HS-5 (cell line): ENCODE data around the gene KRT7.
"Not testable (repeated sequence)": the region's sequence is repeated elsewhere in the genome, so short reads cannot be mapped to it uniquely, and the experiment has no call there.

ENCODE experiments used
- DNase-seq: peaks from one replicate; pipeline ENCODE4 v3.0.0-alpha.2; 2012; ENCODE audit warnings: low read depth

Gene KRT7

DNA sequence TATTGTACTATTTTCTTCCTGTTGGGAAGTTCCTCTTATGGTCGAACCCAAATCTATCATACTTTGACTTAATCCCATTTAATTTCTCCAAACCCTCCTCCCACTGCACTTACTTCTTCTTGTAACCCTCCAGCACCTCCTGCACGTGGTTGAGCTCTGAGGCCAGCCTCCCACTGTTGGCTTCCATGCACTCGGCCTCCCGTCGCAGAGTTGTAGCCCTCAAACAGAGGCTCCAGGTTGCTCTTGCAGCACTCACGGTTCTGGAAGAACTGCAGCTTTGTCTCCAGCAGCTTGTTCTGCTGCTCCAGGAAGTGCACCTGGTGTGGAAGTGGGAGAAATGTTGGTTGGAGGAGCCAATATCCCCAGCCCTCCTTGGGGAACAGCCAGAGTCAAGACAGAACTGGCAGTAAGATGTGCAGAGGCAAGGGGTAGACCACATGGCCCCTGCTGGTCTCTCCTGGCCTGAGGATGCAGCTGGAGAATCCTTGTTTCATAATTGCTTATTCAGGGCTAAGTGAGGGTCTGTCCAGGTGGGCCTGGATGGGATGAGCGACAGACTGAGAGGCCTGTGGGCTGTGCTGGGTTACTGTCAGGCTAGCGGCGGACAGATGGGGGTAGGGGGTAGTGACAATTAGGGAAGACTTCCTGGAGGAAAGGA lies 23.0 kb downstream of the KRT7 start:
- no peak for DNase-seq

DNA sequence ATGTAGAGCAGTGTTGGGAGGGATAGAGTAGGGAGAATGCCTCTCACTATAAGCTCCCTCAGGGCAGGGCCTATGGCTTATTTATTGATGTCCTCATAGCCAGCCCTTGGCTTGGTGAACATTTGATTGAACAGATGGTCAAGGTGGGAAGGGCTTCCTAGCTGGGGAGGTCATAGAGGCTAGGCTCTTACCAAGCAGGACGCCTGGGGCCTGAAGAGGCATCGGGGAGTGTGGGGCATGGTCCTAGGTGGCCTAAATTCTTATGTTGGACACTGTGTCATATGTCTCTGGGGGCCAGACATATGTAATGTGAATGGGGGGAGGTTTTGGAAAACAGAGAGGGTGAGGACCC lies 23.5 kb downstream of the KRT7 start:
- no peak for DNase-seq

DNA sequence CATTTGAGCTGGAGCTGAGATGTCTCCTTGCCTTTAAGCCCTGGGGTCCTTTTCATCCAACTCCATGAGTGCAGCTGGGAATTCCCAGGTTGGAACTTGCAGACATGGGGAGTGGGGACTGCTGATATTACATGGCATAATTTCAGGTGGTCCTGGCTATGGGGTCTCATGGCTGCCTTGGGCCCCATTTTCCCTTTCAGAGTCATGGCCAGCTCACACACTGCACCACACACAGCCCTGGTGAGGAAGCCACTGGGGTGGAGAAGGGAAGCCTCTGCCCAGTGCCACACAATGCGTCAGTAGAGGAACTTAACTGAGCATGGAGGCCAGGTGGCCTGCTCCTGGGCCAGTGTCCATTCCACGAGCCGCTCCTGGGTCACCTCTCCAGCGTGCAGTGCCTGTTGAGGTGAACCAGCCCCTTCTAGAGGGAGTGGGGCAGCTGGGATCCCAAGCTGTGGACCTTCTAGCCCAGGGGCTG lies 24.1 kb downstream of the KRT7 start:
- no peak for DNase-seq

DNA sequence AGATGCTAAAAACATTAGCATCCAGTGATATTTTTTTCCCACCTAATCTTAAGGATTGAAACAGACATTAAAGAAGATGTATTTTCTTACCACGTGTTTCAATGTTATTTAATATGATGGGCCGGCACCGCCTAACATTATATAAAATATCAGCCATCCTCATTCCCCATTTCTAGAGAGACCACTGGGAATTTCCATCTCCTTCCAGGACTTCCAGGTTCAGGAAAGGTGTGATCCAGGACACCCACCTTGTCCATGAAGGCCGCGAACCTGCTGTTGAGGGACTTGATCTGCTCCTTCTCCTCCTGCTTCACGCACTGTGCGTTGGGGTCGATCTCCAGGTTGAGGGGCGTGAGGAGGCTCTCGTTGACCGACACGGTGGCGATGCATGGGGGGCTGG lies 24.9 kb downstream of the KRT7 start:
- not testable (repeated sequence) for DNase-seq

DNA sequence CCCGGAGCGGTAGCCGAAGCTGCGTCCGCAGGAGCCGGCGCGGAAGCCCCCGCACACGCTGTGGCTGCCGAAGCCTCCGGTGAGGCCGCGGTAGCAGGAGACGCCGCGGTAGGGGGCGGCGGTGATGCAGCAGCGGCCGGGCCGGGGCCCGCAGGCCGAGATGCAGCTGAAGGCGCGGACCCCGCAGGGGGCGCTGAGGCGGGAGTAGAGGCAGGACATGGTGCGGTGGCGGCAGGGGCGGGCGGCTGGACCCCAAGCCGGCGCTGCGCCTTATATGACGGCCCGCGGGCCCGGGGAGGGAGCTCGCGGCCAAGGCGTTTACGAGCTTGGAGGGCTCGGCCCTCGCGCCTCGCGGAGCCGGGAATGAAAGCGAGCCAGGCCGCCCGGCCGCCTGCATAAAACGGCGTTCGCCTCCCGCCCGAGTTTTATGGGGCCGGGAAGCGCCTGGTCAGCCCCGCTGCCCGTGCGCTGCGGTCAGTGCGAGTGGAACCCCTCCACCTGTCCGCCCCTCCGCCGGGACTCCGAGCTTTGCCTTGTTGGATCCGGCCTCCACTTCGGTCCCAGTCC lies 25.4 kb downstream of the KRT7 start:
- no peak for DNase-seq

DNA sequence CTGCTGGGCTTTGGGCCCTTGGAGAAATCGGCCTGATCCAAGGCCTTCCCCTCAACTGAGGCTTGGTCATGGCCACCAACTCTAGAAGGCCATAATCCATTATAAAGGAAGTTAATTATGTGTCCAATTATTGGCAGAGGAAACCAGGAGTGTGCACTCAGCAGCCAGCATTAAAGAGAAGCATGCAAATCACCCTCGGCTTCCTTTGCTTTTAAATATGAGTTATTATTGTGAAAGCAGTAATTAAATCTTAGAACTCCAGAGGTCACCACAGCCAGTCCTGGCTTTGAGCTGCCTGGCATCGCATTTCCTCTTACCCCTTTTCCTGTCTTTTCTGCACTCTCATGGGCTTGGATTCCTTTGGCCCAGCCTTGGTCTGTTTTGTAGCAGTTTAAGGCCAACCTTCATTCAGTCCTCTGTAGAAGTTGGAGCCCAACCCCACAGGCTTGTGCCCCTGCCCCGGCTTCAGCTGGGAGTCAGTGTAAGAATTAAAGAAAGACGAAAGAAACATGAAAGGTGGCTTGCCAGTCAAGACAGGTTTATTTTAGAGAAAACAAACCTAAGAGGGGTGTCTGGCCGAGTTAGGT lies 26.7 kb downstream of the KRT7 start:
- no peak for DNase-seq

DNA sequence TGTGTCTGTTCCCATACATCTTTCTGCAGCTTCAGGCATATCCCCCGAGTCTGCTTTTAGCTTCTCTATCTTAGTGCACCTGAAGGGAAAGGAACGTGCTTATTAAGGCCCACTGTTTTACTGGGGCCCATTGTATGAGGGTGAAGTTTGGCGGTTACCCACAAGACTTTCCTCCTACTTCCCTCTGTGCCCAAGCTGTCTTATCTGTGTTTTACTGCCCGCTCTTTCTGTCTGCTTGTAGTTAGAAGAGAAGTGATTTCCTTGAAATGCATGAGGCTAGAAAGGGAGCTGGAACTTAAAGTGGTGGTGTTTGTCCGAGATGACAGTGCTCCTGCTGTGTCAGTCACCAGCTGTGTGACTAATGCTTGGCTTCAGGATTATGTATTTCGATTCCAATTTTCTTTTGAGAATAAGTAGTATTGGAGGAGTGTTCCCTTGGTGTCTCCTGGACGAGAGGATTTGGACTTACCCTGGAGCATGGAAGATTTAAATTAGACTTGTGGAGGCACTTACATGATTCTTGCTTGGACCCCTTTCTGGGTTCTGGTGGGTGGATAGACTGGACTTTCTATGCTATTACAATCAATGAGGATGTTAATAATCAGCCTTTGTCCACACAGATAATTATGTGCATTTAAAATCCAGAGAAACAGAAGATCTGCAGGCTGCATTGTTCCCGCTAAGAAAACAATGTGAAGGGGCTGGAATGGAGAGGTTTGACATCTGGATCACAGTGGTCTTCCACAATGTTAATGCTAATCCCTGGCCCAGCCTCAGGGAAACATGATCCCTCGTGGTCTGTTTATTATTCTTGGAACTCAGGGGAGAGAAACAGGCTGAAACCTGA lies 27.5 kb downstream of the KRT7 start:
- DNase-seq, result no peak

DNA sequence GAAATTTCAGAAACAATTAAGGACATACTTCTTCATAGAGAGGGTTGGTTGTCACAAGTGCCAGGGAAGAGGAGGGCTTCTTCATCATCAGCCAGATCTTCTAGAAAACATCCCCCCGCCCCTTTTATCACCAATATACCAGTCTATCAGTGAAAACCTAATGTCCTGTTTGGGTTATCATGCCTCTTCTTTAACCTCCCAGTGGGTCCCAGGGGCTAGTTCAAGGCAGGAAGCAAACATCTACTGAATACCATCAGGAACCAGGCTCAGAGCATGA lies 28.1 kb downstream of the KRT7 start:
- no peak for DNase-seq

DNA sequence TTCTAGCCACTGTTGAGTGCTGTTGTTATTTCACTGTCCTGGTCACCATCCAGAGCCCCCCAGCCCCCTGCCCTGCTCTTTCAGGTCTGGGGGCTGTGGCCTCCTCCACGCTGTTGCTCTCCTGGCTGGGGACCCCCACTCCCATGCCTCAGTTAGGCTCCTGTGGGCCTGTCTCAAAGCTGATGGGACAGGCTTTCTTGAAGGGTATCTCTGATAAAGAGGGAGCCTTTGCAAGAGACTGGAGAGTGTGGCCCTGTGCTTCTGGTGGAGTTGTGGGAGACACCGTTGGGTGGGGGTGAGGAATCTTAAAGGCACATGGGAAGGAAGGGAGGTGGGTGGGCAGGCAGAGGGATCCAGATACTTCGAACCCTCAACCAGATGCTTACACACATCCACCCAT lies 29.2 kb downstream of the KRT7 start:
- DNase-seq, result no peak

DNA sequence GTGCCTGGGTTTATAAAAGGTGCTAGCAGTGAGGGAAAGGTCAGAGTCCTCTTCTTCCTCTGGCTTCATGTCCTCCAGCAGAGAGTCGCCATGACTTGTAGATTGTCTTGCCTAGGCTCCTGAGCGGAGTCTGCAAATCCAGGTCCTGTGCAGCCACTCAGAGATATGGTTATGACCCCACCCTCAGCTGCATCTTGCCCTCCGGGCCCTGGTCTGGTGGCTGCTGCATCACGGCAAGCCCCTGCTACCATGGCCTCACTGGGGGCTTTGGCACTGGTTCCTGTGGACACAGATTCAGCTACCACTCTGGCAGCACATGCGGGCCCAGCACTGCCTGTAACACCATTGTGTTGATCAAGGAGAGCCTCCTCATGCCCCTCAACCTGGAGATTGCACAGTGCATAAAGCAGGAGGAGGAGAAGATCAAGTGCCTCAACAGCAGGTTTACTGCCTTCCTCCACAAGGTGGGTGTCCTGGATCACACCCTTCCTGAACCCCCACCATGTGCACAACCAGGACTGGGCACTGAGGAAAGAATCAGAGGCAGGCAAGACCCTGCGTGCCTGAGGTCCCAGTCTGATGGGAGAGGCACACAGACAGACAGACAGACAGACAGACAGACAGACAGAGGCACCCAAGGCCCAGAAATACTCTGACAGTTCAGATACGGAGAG lies 30.9 kb downstream of the KRT7 start:
- no peak for DNase-seq

DNA sequence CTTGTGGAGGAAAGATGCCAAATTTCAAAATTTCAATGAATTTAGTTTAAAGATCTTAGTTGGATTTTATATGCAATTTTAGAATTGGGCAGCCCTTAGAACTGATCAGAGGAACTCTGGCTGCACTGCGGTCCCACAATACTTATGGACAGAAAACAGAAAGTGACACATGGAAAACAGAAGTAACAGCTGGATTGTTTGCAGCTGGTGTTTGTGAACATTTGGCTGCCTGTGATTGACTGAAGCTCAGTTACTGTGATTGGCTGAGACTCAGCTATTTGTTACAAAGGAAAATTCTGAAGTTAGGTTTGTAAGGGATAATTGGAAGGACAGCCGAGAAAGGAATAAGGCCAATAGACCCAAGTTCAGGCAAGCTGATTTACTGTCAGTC lies 31.4 kb downstream of the KRT7 start:
- DNase-seq, result no peak

DNA sequence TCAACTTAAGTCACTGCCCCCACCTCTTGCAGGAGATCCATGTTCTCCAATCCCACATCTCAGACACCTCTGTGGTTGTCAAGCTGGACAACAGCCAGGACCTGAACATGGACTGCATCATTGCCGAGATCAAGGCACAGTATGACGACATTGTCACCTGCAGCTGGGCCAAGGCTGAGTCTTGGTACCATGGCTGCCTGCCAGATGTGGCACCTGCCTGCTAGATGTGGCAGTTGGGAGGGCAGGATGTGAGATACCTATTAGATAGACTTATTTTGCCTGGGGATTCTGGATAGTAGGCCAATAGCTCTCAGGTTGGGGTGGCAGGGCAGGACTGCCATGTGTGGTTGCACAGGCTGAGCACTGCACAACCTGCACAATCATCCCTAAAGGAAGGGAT lies 33.5 kb downstream of the KRT7 start:
- DNase-seq, result no peak

DNA sequence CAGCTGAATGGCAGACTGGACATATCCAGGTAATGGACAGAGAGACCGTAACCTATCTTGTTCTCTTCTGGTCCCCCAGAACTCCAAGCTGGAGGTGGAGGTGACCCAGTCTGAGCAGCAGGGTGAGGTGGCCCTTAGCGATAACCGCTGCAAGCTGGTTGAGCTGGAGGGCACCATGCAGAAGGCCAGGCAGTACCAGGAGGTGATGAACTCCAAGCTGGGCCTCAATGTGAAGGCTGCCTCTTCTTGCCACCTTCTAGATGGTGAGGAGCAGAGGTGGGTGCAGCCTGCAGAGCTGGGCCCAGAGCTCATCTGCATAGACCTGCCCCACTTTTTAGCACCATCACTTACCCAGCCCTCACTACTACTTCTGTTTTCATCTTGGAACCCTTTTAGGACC lies 34.2 kb downstream of the KRT7 start:
- DNase-seq, result no peak

DNA sequence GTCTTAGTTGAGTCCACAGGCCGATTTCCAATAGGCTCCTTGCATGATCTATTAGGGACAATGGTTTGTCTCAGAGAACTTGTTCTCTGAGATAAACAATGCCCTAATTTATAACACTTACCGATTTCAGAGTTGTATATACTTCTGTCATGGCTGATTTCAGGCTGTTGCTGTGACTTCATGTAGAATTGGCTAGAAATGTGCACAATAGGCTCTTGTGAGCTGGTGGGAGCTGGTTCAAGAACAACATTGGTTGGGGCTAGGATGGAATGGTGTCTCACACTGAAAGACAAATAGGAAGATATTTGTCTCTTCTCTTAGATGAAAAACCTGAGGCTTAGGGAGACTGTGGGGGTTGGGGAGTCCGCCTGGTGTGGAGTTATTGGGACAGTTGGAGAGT lies 34.7 kb downstream of the KRT7 start:
- DNase-seq, result no peak

DNA sequence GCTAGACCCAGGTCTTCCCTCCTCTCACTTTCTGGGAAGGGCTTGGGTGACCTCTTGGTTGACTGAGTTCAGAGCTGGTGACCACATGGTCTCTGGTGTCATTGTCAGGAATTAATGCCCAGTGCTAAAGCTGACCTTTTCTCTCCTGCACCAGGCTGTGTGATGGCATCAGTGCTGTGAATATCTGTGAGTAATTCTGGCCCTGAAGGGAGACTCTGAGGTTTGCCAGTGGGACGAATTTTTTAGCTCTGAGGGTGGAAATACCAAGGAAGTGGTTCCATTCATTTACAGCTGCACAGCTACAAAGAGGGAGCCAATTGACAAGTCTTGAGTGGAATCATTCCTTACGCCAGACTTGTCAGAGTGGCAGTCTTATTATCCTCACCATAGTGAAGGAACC lies 35.2 kb downstream of the KRT7 start:
- no peak for DNase-seq

DNA sequence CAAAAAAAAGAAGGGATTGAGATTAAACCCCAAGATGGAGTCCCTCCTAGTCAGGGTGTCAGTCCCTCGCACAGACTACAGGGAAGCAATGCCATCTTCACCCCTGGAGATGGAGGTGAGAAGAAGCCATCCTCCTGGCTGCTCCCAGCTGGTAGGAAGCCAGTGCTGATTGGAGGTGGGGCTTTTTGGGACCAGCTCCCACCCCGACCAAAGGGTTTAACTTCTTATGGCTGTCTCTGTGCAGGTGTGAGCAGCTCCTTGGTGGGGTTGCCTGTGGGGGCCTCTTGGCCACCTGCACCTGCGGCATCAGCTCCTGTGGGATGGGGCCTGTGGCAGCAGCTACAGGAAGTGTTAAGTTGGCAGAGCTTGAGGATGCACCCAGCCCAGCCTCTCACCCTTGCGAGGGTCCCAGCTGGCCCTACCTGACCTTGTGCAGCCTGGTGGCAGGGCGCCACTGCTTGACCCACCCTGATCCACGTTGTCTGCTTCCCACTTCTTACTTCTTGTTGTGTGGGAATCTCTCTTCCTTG lies 37.6 kb downstream of the KRT7 start:
- DNase-seq, result no peak

DNA sequence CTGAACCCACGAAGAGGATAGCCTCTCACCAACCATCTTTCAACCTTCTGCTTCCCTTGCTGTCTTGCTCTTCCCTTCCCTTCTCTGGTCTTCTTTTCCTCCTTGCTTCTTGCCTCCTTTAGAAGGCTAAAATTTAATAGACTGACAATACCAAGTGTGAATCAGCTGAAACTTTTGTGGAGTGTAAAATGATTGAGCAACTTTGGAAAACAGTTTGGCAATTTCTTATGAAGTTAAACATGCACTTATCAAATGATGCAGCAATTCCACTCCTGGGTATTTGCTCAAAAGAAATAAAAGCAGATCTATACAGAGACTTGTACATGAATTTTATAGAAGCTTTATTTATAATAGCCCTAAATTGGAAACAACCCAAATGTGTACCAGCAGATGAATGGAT lies 38.1 kb downstream of the KRT7 start:
- DNase-seq, result no peak

DNA sequence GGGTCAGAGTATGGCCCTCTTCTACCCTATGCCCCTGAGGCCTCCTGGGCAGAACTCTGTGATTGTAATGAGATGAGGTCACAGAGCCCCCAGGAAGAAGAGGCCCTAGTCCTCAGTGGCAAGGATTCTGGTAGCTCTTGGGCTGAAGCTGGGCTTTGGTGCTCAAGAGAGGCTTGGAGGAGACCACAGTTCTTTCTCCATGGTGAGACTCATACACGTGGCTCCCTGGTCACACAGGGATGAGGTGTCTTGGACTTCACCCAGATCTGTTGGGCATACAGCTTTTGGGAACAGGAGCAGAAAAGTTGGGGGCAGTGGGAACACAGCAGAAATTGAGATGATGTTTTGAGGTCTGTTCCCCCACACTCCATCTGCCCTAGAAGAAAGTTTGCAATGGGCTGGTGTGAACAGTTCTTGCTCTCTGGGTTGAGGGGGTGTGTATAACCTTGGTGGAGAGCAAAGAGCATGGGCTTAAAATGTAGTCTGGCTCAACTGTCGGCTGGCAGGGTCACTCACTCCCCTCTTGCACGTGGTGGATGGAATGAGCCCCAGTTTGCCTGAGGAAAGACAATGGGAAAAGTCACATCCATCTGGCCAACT lies 41.6 kb downstream of the KRT7 start, which contains the start of gene KRT86:
Gene KRT86 (plus strand): TSS at position 125 of the 600 bp plus-strand sequence. CDS start 27,272 bp downstream, outside the sequence.
- DNase-seq, result no peak

DNA sequence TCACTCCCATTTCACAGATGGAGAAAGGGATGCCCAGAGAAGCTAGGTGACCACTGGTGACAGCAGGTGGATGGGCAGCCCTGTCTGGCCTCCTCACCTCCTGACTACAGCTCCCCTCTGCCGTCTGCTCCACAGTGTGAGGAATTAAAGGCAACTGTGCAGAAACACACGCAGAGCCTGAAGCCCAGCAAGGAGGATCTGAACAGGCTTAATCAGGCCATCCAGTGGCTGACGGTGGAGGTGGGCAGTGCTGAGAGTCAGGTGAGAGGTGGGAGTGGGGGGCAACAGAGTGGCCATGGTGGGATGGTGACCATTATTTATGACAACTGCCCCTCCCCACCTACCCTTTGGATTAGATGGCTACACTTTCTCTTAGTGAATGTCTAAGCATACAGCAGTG lies 42.6 kb downstream of the KRT7 start:
- no peak for DNase-seq

DNA sequence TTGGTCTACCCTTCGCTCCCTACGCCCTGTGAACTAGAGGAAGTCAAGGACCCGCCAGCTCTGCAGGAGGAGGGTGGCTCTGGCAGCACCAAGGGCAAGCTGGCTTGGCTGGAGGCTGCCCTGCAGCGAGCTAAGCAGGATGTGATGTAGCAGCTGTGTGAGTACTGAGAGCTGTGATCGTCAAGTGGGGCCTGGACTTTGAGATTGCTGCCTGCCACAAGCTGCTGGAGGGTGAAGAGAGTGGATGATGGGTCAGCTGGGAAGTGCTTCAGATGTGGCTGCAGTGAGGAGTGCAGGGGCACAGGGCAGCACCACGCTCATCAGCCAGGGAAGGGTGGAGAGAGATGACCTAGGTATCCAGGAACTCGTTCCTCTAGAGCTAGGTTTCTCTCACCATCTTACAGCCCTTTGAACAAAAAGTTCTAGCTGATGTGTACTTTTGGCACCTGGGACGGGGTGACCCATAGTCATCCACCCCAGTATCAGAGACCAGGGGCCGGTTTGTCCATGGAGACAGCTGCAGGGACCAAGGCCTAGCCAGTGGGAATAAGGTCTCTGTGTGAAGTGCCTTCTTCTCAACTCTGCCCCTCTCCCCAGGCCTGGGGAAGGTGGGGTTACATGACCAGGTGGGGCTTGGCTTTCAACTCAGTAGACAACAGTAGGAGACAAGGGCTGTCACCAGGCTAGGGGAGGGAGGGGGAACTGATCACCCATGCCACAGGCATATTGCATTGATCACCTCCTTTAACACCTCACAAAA lies 44.6 kb downstream of the KRT7 start:
- no peak for DNase-seq
